ENCODE results near the gene VARS2.

Gene VARS2

GRCh38 chr6:30879684-30880427 lies 34.2 kb upstream of the VARS2 start (continued):
- no peak for TF ChIP-seq TSHZ2 (CRISPR knock-in tag; IDR thresholded peaks at IDR 0.05)

GRCh38 chr6:30880698-30881252 lies 33.3 kb upstream of the VARS2 start:
- TF ChIP-seq OSR1 (CRISPR knock-in tag; IDR thresholded peaks at IDR 0.05): no peak
- TF ChIP-seq SNAI2 (CRISPR knock-in tag; IDR thresholded peaks at IDR 0.05): no peak
- TF ChIP-seq PPARA (CRISPR knock-in tag; IDR thresholded peaks at IDR 0.05; ENCODE audit: borderline replicate concordance): no peak
- no peak for TF ChIP-seq GLIS3 (CRISPR knock-in tag; IDR thresholded peaks at IDR 0.05)
- no peak for TF ChIP-seq TOX (CRISPR knock-in tag; IDR thresholded peaks at IDR 0.05; ENCODE audit: borderline replicate concordance)
- no peak for TF ChIP-seq CSRNP3 (CRISPR knock-in tag; IDR thresholded peaks at IDR 0.05)
- TF ChIP-seq ISL1 (CRISPR knock-in tag; IDR thresholded peaks at IDR 0.05): no peak
- no peak for TF ChIP-seq PATZ1 (CRISPR knock-in tag; IDR thresholded peaks at IDR 0.05; ENCODE audit: borderline replicate concordance)
- TF ChIP-seq ZNF565 (CRISPR knock-in tag; conservative IDR thresholded peaks at IDR 0.05; ENCODE audit: low read depth): no peak
- TF ChIP-seq POU6F1 (CRISPR knock-in tag; IDR thresholded peaks at IDR 0.05; ENCODE audit: borderline replicate concordance, low read depth): no peak
- ATAC-seq: no peak

DNA sequence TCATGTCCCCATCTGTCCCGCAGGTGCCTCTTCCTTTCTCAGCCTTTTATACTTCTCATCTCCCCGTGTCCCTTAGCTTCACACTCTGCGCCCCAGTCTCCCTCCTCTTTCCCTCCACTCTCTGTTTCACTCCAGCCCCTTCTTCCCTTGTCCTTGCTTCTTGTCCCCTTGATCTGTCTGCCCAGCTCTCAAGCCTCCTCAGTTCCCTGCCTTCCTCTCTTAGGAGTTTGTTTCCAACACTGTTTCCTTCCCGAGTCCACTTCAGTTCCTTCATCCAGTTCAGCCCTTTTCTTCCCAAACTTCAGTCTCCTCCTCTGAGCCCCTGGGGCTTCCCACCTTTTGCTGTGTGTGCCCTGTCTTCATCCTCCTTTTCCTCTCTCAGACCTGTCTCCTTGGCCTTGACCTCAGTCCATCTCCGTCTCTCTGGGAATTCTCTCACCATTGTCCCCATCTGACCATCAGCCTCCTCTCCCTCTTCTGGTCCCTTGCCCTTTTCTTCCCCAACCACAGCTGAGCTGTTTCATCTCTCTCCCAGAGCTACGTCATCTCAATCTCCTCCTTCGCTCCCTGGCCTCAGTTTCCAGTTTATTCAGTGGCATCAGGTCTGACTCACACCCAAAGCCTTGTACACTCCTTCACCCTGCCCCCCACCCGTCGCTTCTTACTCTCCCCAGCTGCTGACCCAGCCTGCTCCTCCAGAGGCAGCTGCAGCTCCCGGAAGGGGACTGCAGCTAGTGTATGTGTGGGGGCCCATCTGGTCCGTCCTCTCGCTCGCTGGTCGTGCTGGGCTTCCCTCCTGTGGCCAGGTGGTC lies 32.4 kb upstream of the VARS2 start:
- TF ChIP-seq ARNTL (CRISPR knock-in tag; IDR thresholded peaks at IDR 0.05; ENCODE audit: borderline replicate concordance, low read depth): no peak
- no peak for ATAC-seq

- TF ChIP-seq OSR1 (CRISPR knock-in tag; IDR thresholded peaks at IDR 0.05): no peak
- TF ChIP-seq POU6F1 (CRISPR knock-in tag; IDR thresholded peaks at IDR 0.05; ENCODE audit: borderline replicate concordance, low read depth): no peak
- no peak for TF ChIP-seq ZFP3 (CRISPR knock-in tag; IDR thresholded peaks at IDR 0.05)
- TF ChIP-seq TSHZ2 (CRISPR knock-in tag; IDR thresholded peaks at IDR 0.05): no peak
- no peak for TF ChIP-seq ARNTL (CRISPR knock-in tag; IDR thresholded peaks at IDR 0.05; ENCODE audit: borderline replicate concordance, low read depth)
- no peak for TF ChIP-seq TCF4 (CRISPR knock-in tag; IDR thresholded peaks at IDR 0.05; ENCODE audit: borderline replicate concordance)
- no peak for TF ChIP-seq ZC3H10 (CRISPR knock-in tag; IDR thresholded peaks at IDR 0.05)
- TF ChIP-seq CREB5 (CRISPR knock-in tag; IDR thresholded peaks at IDR 0.05; ENCODE audit: low read depth): no peak
- TF ChIP-seq BACH2 (CRISPR knock-in tag; IDR thresholded peaks at IDR 0.05; ENCODE audit: borderline replicate concordance): no peak
- no peak for TF ChIP-seq ZFP30 (CRISPR knock-in tag; IDR thresholded peaks at IDR 0.05)
- no peak for ATAC-seq
Measured at GRCh38 chr6:30882204-30882758, 31.8 kb upstream of the VARS2 start.

Measured in SK-N-SH treated with all-trans-retinoic acid at 6 μM for 48 hours (cell line).